CD14-positive monocyte (primary cell): ENCODE results near the gene RIC8A. TPM values are rescaled to one million over a fixed set of nuclear protein-coding genes. Genes with fewer than 3 reads are reported as not detected.

ENCODE experiments used
- DNase-seq, 3 donors: peaks; one replicate each; pipeline ENCODE4 v3.0.0-alpha.2; 2011 to 2022
- H2AFZ ChIP-seq: 2 replicates; pipeline ENCODE4 v1.6.0; 2012; ENCODE audit warnings: mild to moderate bottlenecking, low read depth, low read length, inconsistent platforms; ENCODE audit not compliant: insufficient read depth, poor library complexity, severe bottlenecking
- H3K27ac ChIP-seq, 2 donors: 1 replicate in 1 of 2; 2 replicates in 1 of 2; pipeline ENCODE4 v1.5.1; 2012 to 2013; ENCODE audit warnings: low read length in 2 of 2, control low read depth in 1 of 2, inconsistent platforms in 1 of 2, low read depth in 1 of 2, mild to moderate bottlenecking in 1 of 2
- H3K27me3 ChIP-seq, 2 donors: one replicate each; pipeline versions ENCODE4 v1.6.0 to v1.6.1; 2011 to 2013; ENCODE audit warnings: low read length in 2 of 2; ENCODE audit not compliant: control insufficient read depth in 2 of 2, insufficient read depth in 2 of 2
- H3K36me3 ChIP-seq, 2 donors: replicated peaks in 1 of 2; 1 replicate in 1 of 2; 2 replicates in 1 of 2; pipeline versions ENCODE4 v1.5.1 to v1.6.1; 2012 to 2013; ENCODE audit warnings: low read length in 2 of 2, control low read depth in 1 of 2, inconsistent platforms in 1 of 2, mild to moderate bottlenecking in 1 of 2; ENCODE audit not compliant: insufficient read depth in 2 of 2, control insufficient read depth in 1 of 2
- H3K4me1 ChIP-seq, 2 donors: 1 replicate in 1 of 2; 2 replicates in 1 of 2; pipeline versions ENCODE4 v1.5.1 to v1.6.1; 2012 to 2013; ENCODE audit warnings: low read length in 2 of 2, control low read depth in 1 of 2, inconsistent platforms in 1 of 2, mild to moderate bottlenecking in 1 of 2, moderate library complexity in 1 of 2; ENCODE audit not compliant: insufficient read depth in 2 of 2, control insufficient read depth in 1 of 2
- H3K4me2 ChIP-seq: replicated peaks from 2 replicates; pipeline ENCODE3; 2012; ENCODE audit warnings: low read length, moderate library complexity, mild to moderate bottlenecking; ENCODE audit not compliant: poor library complexity, severe bottlenecking; ENCODE audit errors: extremely low read depth
- H3K4me3 ChIP-seq, 3 experiments: fragments of 200-600 bp in 1 of 3; sonication (generic) in 1 of 3; replicated peaks in 1 of 3; 1 replicate in 2 of 3; 2 replicates in 1 of 3; pipeline ENCODE4 v1.5.1; 2011 to 2013; ENCODE audit warnings: low read length in 3 of 3, mild to moderate bottlenecking in 3 of 3, control low read depth in 2 of 3, low read depth in 2 of 3, inconsistent platforms in 1 of 3, moderate library complexity in 1 of 3
- H3K79me2 ChIP-seq: 2 replicates; pipeline ENCODE4 v1.6.0; 2012; ENCODE audit warnings: mild to moderate bottlenecking, control low read depth, inconsistent platforms, low read length, moderate library complexity; ENCODE audit not compliant: insufficient read depth
- H3K9ac ChIP-seq: 2 replicates; pipeline ENCODE4 v1.6.0; 2017; ENCODE audit warnings: low read length, mild to moderate bottlenecking; ENCODE audit not compliant: insufficient read depth, poor library complexity, severe bottlenecking
- H3K9me3 ChIP-seq, 2 donors: replicated peaks in 1 of 2; 1 replicate in 1 of 2; 2 replicates in 1 of 2; pipeline versions ENCODE4 v1.5.1 to v1.6.1; 2012 to 2013; ENCODE audit warnings: low read length in 2 of 2, control low read depth in 1 of 2; ENCODE audit not compliant: control insufficient read depth in 1 of 2, insufficient read depth in 1 of 2
- H4K20me1 ChIP-seq: 2 replicates; pipeline ENCODE4 v1.6.0; 2012; ENCODE audit warnings: mild to moderate bottlenecking, low read length, control low read depth, moderate library complexity; ENCODE audit not compliant: insufficient read depth
- H3K27ac Mint-ChIP-seq, 7 donors: one replicate each; pipeline ENCODE4 v1.8.0; 2020; ENCODE audit warnings: mild to moderate bottlenecking in 7 of 7, mixed read lengths in 7 of 7, moderate library complexity in 6 of 7, inconsistent platforms in 2 of 7
- H3K27me3 Mint-ChIP-seq, 3 donors: one replicate each; pipeline ENCODE4 v1.8.0; 2021 to 2022; ENCODE audit warnings: low read depth in 3 of 3, mild to moderate bottlenecking in 3 of 3, mixed read lengths in 3 of 3, moderate library complexity in 3 of 3, inconsistent platforms in 1 of 3
- H3K36me3 Mint-ChIP-seq, 2 donors: one replicate each; pipeline ENCODE4 v1.8.0; 2020; ENCODE audit warnings: mixed read lengths in 2 of 2, inconsistent platforms in 1 of 2, mild to moderate bottlenecking in 1 of 2
- H3K4me1 Mint-ChIP-seq: one replicate; pipeline ENCODE4 v1.8.0; 2020; ENCODE audit warnings: mild to moderate bottlenecking, mixed read lengths
- H3K4me3 Mint-ChIP-seq, 2 donors: one replicate each; pipeline ENCODE4 v1.8.0; 2020; ENCODE audit warnings: mild to moderate bottlenecking in 2 of 2, mixed read lengths in 2 of 2, moderate library complexity in 1 of 2
- H3K9me3 Mint-ChIP-seq, 7 donors: one replicate each; pipeline ENCODE4 v1.8.0; 2020 to 2022; ENCODE audit warnings: mixed read lengths in 7 of 7, mild to moderate bottlenecking in 6 of 7, moderate library complexity in 6 of 7, inconsistent platforms in 2 of 7
- CTCF ChIP-seq: fragments of 200-600 bp; IDR thresholded peaks from one replicate; pipeline ENCODE4 v1.8.0; 2022; ENCODE audit warnings: antibody characterized with exemption, mild to moderate bottlenecking
- WGBS: methylation state at CpG from one replicate; pipeline ENCODE4 v1.1.5; 2013; ENCODE audit warnings: missing lambda C conversion rate; ENCODE audit not compliant: insufficient coverage; 5-methylcytosine and 5-hydroxymethylcytosine counted together
- intact Hi-C, 2 donors: fragments of 100-400 bp; cut with micrococcal nuclease; formaldehyde crosslinking; loops; one replicate each; pipeline versions ENCODE4 v1.15.0 to v1.15.1; 2023
- polyA plus RNA-seq, 3 donors: library from polyadenylated mRNA; depleted of rRNA in 1 of 3; unstranded in 2 of 3; stranded (reverse) in 1 of 3; fragments of 300-500 nt in 2 of 3; fragments of >200 nt in 1 of 3; fragmentation: Illumina TruSeq in 2 of 3; gene quantifications; 1 replicate in 2 of 3; 2 replicates in 1 of 3; pipeline ENCODE4 v1.2.3, GENCODE V29; 2012 to 2021

RIC8A gene
- polyA plus RNA-seq, 3 donors: 51.1 to 79.1 (median 56.5) TPM

DNA sequence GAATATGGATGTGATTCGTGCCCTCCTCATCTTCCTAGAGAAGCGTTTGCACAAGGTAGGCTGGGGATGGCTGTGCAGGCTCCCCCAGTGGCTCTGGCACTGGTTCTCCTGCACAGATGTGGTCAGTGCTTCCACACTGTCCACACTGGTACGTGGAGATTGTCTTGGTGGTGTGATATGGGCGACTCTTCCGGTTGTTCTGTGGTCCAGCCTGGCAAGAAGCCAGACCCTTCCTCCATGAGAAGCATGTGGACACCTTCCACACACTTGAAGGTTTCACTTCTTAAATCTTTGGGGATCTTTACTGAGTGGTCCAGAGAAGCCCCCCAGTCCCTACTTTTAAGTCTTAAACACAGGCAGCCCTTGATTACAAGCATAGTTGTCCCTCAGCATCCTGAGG lies 3.8 kb downstream of the RIC8A start:
- 100% methylated on average over 2 of the region's 5 CpGs for WGBS
- intact Hi-C loops: no loop called here
- Histone ChIP-seq H3K4me1 (peaks cover 22 to 34% of the 10 kb centered on the region in 2 donors), H2AFZ (no peak overlapping the region), H3K79me2 (peaks cover 39% of the 10 kb centered on the region), H3K4me2 (no peak overlapping the region), H3K27me3 (no peaks in the 10 kb centered on the region), H3K36me3 (peaks cover 63 to 68% of the 10 kb centered on the region in 2 donors), H4K20me1 (peaks cover 56% of the 10 kb centered on the region), H3K4me3 (no peak overlapping the region), H3K9ac (no peak overlapping the region), H3K9me3 (no peaks in the 10 kb centered on the region), H3K27ac (peak overlapping the region in 1 of 2 donors; percentile 100)
- no peak for DNase-seq
- peaks cover 0 to 6% (median 2%) of the 10 kb centered on the region in 3 donors for H3K27me3 Mint-ChIP-seq
- peak overlapping the region in 1 of 2 donors; percentile 20 for H3K4me3 Mint-ChIP-seq
- H3K36me3 Mint-ChIP-seq: peaks cover 56 to 70% of the 10 kb centered on the region in 2 donors
- H3K27ac Mint-ChIP-seq: peak overlapping the region in 4 of 7 donors; percentile 7 to 72 (median 30)
- TF ChIP-seq CTCF: no peak
- H3K4me1 Mint-ChIP-seq: peaks cover 29% of the 10 kb centered on the region
- no peaks in the 10 kb centered on the region for H3K9me3 Mint-ChIP-seq

DNA sequence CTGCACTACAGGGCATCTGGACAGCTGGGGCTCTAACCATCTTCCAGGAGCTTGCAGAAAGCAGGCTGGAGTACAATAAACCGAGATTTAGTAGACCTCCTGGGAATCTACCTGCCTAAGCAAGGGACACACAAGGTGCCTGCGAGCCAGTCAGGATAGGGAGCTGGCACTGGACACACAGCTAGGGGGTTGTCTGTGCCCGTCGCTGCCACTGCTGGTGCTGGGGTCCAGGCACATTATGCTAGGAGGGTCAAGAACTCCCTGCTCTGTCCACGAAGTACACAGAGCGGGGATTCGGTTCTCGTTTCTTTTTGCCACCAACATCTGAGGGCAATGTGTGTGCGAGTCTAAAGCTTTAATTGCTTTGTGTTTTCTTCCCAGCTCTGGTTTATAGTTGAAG lies 4.2 kb downstream of the RIC8A start:
- peak overlapping the region in 2 of 7 donors; percentile 48 to 57 for H3K27ac Mint-ChIP-seq
- H3K9me3 ChIP-seq: no peaks in the 10 kb centered on the region
- H3K4me3 Mint-ChIP-seq: no peak overlapping the region
- no peak for DNase-seq
- H3K4me3 ChIP-seq: no peak overlapping the region
- H3K9me3 Mint-ChIP-seq: no peaks in the 10 kb centered on the region
- no peak overlapping the region for H3K4me2 ChIP-seq
- no peak overlapping the region for H3K9ac ChIP-seq
- peaks cover 18 to 30% of the 10 kb centered on the region in 2 donors for H3K4me1 ChIP-seq
- H3K79me2 ChIP-seq: peaks cover 34% of the 10 kb centered on the region
- peaks cover 54% of the 10 kb centered on the region for H4K20me1 ChIP-seq
- WGBS: 97% methylated on average over 8 of the region's 9 CpGs
- peaks cover 65 to 69% of the 10 kb centered on the region in 2 donors for H3K36me3 ChIP-seq
- intact Hi-C loops: no loop called here
- H3K4me1 Mint-ChIP-seq: peaks cover 24% of the 10 kb centered on the region
- H3K36me3 Mint-ChIP-seq: peaks cover 56 to 71% of the 10 kb centered on the region in 2 donors
- H2AFZ ChIP-seq: no peak overlapping the region
- H3K27ac ChIP-seq: no peak overlapping the region
- no peaks in the 10 kb centered on the region for H3K27me3 ChIP-seq
- no peak for TF ChIP-seq CTCF
- peaks cover 0 to 6% (median 2%) of the 10 kb centered on the region in 3 donors for H3K27me3 Mint-ChIP-seq
